Dermis blood vessel endothelial cell (primary cell): ENCODE data around the gene DENND1A. TPM values are rescaled to one million over a fixed set of nuclear protein-coding genes. Genes with fewer than 3 reads are reported as not detected.

Experiments
- DNase-seq: peaks from one replicate; pipeline ENCODE4 v3.0.0; 2010
- total RNA-seq: library from RNA; depleted of rRNA; stranded (reverse); fragments of >200 nt; gene quantifications from 2 replicates; pipeline ENCODE4 v1.2.3, GENCODE V29; 2014

DENND1A gene
- total RNA-seq, 1 donor from 2014 or later, result 9.5 TPM

DNA sequence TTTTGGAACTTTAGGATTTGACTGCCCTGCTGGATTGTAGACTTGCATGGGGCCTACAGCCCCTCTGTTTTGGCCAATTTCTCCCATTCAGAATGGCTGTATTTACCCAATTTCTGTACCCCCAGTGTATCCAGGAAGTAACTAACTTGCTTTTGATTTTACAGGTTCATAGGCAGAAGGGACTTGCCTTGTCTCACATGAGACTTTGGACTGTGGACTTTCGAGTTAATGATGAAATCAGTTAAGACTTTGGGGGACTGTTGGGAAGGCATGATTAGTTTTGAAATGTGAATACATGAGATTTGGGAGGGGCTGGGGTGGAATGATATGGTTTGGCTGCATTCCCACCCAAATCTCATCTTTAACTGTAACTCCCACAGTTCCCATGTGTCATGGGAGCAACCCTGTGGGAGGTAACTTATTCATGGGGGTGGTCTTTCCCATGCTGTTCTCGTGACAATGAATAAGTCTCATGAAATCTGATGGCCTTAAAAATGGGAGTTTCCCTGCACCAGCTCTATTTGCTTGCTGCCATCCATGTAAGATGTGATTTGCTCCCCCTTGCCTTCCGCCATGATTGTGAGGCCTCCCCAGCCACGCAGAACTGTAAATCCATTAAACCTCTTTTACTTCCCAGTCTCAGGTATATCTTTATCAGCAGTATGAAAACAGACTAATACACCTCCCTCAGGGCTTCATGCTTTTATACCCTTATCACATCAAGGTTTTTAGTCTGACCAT, 206.6 kb downstream of the DENND1A start:
- DNase-seq, result no peak

DNA sequence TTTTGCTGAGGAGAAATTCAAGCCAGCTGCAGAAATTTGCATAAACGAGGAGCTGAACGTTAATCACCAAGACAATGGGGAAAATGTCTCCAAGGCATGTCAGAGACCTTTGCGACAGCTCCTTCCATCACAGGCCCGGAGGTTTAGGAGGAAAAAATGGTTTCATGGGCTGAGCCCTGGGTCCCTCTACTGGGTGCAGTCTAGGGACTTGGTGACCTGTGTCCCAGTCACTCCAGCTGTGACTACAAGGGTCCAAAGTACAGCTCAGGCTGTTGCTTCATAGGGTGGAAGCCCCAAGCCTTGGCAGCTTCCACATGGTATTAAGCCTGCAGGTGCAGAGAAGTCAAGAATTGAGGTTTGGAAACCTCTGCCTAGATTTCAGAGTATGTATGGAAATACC, 207.5 kb downstream of the DENND1A start:
- DNase-seq, result no peak

DNA sequence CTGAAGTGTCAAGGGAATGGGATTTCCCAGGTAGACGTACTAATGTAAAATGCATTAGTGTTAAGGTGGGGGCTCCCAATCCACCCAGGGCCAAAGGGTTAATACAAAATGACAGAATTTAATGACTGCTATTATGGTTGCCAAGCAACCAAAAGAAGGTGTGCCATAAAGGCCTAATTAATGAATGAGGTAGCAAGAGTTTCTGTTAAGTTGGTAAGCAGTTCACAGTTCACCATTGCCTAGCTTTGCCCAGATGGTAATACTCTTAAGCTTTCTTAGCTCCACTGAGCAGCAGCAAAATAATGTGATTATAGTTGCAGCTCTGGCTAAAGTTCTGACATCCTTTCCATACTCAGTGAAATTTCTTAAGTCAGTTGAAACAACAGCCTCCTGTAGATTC, 211.7 kb downstream of the DENND1A start:
- no peak for DNase-seq

DNA sequence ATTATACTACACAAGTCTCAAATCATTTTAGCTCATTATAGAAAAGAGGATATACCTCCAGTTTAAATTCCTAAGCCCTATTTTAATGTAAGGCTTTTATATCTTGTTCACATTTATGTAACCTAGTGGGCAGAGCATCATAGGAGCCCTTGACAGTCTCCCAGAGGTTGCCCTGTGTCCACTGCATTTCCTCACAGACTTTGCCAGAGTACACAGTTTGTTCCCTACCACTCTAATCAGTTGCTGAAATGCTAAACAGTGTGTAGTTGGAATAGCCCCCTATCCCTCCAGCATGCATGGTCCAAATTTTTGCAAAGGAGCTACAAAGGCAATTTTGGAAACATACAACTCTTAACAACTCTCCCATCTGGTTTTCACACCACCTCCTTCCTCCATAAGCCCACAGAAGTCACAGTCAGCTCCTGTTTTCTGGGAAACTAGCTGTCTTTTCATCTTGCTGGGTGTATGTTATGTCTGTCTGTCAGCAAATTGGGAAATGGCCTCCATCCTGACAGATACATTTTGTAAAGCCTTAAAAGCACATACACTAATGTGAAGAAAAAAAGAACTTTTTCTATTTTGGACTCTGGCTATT, 212.2 kb downstream of the DENND1A start:
- DNase-seq, result no peak

DNA sequence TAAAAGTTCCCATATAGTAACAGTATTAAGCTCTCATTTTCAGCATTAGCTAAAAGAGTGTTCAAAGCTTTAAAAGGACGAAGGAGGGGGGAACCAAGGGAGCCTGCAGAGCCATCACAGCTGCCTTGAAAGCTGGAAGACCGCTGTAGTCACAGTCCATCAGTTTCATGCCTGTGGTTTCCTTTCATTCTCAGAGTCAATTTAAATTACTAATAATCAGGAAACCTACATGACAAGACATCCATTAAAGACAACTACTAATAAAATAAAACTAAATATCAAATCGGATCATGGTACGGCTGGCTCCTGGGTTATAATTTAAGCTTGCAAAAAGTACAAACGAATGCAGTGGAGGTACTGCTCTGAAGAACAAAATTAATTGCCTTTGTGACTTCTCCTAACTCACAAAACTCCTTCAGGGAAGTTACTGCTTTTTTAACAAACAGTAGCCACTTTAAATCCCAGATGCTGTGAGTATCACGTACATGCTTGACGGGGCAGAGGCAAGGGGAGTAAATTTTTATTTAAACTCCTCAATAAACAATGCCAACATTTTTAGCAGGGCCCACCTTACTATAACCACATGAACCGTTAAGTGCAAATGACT, 213.5 kb downstream of the DENND1A start:
- no peak for DNase-seq

DNA sequence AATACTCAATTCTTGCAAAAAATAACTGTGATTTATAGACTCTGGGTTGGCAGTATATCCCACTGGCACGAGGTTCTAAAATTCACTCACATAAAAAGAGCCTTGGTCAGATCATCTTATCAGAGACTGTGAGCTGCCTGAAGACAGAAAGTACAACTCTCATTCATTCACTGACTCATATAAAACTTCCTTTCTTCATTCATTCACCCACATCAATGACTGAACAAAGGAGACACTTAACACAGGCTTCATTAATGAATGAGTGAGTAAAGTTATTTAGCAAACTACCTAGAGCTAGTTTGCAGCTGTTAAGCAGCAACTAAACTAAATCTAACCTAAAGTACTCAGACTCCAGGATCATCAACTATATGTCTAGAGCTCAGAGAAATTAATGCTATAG, 214.7 kb downstream of the DENND1A start:
- no peak for DNase-seq

DNA sequence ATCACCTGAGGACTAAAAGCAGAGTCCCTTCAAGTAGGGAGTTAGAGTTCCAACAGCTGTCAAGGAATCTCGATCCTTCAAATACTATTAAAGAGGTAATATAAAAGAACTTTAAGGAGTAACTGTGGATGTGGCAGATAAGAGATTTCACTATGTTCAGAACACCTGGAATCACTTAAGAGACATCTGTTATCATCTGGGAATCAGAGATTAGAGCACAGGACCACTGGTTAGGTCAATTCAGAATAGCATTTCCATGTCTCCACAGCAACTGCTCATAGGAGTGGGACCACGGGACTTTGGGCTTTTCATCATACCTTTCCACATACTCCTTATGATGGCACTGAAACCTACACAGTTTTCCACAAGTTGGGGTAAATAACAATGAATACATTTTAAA, 216.6 kb downstream of the DENND1A start:
- DNase-seq, result no peak

DNA sequence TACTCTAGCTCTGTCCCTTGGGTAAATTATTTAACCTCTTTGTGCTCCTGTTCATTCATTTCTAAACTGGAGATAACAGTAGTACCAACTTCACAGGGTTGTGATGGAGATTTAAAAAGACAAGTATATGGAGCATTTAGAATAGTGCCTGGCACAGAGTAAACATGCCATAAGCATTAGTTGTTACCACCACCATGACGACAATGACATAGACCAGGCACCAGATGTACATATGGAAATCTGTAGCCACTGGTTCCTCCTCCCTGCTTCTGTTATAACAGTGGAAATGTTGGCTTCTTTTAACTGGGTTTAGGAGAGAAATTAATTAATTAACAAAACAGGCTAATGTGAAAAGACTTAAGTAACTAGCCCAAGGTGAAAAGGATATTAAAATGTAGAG, 217.5 kb downstream of the DENND1A start:
- DNase-seq, result no peak

DNA sequence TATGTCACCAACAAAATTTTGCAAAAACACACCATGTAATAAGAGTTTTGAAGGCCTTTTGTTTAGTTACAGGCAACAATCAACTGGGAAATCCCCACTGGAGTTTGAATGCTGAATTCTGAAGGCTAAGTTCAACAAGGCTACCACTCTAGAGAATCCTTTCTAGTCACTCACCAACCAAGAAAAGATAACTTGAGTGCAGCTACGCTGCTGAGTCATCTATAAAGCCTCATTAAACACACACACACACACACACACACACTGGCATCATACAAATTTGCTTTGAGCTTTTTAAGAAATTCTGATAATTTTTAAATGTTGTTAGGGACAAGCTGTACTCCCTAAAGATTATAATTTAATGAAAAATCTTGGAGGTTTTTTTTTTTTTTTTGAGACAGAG, 219.6 kb downstream of the DENND1A start:
- DNase-seq, result peak; percentile 28

DNA sequence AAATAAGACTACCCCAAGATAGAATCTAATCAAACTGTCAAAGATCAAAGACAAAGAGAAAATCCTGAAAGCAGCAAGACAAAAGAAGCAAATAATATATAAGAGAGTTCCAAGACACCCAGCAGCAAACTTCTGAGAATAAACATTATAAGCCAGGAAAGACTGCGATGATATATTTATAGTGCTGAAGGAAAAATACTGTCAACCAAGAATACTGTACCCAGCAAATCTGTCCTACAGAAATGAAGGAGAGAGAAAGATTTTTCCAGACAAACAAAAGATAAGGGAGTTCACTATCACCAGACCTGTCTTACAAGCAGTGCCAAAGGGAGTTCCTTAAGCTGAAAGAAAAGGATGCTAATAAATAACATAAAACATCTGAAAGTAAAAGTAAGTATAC, 227.4 kb downstream of the DENND1A start:
- DNase-seq, result no peak

DNA sequence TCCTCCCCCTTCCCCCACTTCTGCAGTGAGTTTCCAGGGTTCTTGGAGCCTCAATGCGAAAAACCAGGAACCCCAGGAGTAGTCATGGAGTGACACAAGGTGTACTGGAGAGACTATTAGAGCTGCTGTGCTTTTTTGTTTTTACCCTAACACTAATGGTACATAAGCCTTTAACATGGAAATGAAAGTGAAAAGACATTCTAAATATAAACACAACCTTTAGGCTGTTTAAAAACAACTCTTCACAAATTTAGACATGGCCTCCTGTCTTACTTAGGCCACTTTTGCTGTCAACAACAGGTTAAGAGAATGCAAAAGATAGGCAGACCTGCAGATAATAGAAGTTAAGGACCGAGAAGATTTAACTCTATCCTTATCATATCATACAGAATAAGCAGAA, 232.2 kb downstream of the DENND1A start:
- DNase-seq, result no peak

DNA sequence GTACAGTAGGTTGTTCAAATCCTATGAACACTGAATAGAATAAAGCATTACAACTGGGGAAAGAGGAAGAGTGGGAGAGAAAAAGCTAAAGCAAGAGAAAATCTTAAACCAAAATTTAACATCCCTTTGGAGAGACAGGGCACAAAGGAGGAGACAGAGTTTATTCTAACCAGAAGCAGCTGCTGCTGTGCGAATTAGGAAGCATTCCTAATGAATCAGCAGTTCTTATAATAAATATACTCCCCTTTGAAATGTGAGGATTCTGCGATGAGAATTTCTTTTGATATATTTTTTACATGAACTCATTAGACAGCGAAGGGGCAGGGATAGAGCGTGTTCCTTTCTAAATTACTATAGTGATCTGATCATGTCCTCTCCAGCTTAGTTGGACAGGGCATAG, 233.4 kb downstream of the DENND1A start:
- no peak for DNase-seq

DNA sequence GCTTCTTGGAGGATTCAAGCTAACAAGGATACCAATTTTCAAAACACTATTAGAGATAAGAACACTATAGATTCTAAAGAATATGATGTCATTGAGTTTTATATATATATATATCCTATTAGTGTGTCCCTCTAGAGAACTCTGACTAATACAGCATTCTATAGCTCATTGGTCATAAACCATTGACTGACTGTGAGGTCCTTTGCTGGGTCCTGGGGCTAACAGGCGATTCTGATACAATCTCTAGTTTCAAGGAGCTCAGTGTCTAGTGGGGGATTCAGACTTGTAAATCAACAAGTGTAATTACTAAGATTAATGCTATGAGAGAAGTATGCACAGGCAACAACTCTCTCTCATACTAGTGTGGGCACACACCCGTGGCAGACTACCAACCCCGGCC, 234.5 kb downstream of the DENND1A start:
- DNase-seq, result no peak

DNA sequence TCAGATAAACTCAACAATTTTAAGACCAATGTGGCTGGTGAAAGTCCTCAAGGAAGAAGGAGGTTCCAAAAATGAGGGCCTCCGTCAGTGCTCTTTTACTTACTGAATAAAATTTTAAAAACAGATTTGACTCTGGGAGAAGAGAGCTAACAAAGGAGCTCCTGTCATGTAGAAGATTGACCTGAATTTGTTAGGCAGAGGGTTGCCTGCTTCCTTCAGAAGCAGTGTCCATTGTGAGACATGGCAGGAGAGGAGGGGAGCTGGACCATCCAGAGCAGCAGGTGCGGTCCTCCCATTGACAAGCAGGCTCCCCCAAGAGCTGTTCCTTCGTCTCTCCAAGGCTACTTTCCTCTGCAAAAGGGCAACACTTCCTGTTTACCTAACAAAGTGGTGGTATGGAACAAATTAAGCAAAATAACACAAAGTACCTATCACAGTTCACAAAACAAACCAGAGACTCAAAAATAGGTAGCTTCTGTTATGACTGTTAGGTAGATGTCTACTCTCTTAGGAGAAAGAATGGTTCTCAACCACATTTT, 238.1 kb downstream of the DENND1A start:
- no peak for DNase-seq

DNA sequence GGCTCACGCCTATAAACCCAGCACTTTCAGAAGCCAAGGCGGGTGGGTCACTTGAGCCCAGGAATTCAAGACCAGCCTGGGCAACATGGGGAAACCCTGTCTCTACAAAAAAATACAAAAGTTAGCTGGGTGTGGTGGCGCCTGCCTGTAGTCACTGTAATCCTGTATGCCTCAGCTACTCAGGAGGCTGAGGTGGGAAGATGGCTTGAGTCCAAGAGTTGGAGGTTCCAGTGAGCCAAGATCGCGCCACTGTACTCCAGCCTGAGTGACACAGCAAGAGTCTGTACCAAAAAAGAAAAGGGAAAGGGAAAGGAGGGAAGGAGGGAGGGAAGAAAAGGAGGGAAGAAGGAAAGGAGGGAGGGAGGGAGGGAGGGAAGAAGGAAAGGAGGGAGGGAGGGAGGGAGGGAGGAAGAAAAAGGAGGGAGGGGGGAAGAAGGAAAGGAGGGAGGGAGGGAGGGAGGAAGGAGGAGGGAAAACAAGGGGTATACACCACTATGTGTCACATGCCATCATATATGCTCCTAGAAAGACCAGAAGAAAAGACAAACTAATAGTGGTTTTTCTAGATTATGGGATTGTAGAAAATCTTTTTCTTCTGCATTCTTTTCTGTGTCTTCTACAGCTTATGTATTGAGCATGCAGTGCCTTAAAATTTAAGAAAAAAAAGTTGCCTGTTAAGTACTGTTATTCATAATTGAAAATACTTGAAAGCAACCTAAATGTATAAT, 240.1 kb downstream of the DENND1A start:
- DNase-seq, result no peak

DNA sequence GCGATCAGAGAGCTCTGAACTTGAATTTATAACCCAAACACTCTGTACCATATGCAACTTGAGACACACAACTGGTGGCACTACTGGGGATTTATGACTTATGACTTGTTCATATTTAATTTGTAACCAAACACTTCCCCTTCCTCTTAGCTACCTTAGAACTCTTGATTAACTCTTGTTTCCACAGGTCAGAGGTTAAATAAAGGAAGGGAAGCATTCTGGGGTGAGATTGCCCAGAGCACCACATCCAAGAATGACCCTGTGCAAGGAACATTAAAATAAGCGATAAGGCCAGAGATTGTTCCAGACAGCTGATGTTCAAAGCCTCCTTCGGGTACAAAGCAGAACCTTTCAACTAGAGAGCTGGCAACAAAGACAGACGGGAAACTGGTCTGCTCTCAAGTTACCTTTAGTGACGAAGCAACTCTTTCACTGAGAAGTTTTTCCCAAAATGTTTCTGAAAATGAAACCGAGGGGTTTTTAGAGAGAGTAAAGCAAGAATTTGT, 242.6 kb downstream of the DENND1A start:
- DNase-seq, result peak; percentile 30

DNA sequence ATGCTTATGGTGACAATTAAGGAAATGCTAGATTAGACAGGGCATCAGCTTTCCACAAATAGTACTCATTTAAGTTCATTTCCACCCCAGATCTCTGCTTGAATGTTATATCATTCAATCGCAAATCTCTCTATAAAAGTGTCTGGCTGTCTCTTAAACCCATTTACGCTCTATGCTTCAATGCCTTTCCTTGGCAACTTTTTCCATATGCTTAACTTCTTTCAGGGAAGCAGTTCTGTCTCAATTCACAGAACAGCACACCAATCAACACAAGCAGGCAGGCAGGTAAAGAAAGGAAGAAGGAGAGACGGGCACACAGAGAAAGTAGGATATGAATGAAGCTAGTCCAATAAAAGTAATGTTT, 243.1 kb downstream of the DENND1A start:
- DNase-seq, result no peak

DNA sequence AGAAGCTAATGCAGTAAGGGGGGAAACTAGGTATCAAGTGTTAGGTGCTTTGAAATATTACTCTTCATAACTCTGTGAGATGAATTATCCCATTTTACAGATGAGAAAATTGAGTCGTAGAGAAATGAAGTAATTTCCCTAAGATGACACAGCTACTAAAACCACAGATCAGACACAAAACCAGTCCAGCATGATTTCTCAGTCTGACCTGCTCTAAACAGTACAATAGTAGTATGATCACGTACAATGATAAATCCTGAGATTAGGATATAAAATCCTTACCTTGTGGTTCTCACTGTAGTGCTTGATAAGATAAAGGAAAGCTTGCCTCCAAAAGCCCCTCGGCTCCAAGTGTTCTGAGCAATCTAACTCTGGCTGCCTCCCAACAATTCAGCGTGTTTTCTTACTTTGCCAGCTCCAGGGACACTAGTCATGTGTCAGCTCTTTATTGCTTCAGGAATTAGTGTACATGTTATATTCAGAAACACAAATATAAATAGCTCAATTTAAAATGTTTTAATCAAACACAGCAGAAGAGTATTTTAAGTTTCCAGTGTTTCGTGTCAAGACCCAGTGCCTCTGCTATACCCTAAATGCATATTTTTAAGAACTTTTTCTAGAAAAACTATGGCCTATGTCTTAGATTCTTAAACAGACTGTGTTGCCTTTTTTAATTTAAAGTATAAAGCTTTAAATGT, 243.6 kb downstream of the DENND1A start:
- DNase-seq, result peak; percentile 11

DNA sequence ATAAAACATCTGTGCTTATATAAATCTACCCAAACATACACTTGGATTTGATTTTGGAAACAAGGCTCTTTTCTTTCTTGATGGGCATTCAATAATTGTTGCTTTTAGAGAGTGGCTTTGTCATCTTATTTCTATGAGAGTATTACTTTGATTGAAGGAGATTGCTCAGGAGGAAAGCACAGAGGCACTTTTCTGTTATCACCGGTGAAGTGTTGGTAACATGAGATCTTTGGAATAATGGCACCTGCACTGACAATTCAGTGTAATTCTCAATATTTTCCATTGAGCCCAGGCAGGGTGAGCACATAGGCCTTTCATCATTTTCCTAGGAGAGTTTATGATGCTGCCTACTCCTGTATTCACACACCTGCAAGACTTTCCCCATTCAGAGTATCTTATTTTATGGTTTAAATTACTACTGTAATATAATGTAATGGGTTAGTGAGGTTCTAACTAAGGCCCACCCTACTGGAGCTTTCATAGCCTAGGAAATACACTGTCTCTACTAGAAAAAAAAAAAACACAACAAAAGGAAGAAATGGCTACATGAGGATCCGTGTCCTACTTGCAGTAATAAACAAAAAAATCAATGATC, 244.3 kb downstream of the DENND1A start:
- no peak for DNase-seq

DNA sequence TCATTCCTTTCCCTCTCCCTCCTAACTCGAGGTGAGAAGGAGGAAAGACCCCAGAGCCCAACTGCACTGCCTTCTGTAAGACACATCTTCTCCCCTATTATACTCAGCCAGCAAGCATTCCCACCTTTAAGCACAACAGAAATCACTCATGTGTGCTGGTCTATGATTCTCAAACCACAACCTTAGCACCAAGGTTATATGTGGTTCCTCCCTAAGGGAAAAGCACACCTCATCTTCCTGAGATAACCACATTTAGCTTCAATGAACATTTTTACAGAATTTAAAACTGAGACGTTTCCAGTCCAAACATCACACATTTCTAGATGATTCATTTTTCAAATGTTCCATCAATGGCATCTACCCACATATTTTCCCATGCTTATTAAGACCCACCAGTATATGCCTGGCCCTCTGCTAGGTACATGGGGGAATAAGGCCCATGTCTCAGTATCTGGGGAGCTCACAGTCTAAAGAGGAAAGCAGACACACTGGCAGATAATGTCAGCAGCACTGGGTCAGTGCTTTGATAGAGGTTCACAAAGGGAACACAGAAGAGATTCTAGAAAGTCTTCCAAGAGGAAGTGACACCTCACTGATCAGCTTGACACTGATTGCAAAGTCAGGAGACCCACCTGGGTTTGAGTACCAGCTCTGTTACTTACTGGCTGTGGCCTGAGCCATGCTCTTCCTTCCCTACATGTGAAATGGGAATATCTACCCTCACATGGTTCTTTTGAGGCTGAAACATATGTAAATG, 245.4 kb downstream of the DENND1A start:
- DNase-seq, result no peak

DNA sequence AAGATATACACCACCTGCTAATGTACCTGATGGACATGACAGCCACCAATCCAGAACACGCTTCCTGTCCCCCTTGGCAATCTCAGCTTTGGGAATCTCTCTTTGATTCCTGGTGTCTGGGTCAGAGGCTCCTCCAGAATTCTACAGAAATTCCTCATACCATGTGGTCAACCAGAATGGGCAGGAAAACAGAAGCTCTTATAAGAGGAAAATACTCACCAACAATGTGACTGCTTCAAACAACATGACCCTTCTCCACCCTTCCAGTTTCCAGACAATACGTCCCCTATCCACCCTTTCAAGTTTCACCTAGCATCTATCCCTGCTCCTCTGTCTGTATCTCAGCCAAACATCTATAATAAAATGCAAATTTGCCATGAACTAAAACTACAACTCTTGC, 247.2 kb downstream of the DENND1A start:
- no peak for DNase-seq
